ENCODE data around the gene KLRF1.

The KLRF1 gene

DNA sequence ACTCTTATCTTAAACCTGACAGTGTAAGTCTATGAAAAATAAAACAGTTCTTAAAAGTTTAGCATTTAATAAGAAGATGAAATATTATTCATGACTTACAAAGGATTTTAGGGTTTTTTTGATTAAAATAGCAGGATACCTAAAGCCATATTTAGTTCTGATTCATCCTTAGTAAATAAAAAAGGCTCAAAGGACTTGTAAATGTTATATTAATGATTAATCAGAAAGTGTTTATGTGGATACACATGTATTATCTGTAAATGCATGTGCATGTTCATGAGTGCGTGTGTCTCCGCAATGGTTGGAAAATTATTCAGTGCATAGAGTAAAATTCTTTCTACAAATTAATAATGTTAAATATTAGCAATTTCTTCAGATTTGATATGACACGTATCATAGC lies 4.4 kb downstream of the KLRF1 start:
- DNase-seq (ENCODE audit: extremely low spot score), result no peak
- CTCF ChIA-PET, result no interaction called here
- TF ChIP-seq L3MBTL2 (conservative IDR thresholded peaks at IDR 0.05), result no peak
- no peak for TF ChIP-seq NFRKB (IDR thresholded peaks at IDR 0.05)
- TF ChIP-seq FOXA1 (IDR thresholded peaks at IDR 0.05), result no peak
- no peak for TF ChIP-seq ELF4 (IDR thresholded peaks at IDR 0.05)
- TF ChIP-seq TARDBP (IDR thresholded peaks at IDR 0.05), result no peak
- POLR2A ChIA-PET, result no interaction called here

DNA sequence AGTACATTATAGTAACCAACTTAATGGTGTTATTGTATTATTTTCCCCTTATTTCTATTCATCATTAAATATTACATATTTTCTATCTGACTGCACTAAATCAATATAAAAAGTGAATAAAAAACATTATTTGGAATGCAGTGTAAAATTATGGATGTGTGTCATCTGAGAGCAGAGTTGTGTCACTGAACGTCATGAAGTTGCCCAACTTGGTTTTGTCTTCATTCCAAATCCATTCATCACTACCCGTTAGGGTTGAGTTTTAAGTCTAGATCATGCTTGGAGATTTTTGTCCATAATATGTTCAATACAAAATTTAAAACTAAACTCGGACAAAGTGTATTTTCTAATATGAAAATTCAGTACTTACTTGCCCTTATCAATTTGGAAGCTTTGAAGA lies 16.1 kb downstream of the KLRF1 start:
- CTCF ChIA-PET, result no interaction called here
- POLR2A ChIA-PET, result no interaction called here
- DNase-seq (ENCODE audit: extremely low spot score), result no peak
- no peak for TF ChIP-seq L3MBTL2 (conservative IDR thresholded peaks at IDR 0.05)
- TF ChIP-seq ARNT (IDR thresholded peaks at IDR 0.05), result no peak
- TF ChIP-seq SUZ12 (IDR thresholded peaks at IDR 0.05), result no peak
- no peak for TF ChIP-seq FOXK2 (IDR thresholded peaks at IDR 0.05)
- TF ChIP-seq LEF1 (IDR thresholded peaks at IDR 0.05; ENCODE audit: borderline replicate concordance), result no peak
- TF ChIP-seq BHLHE40 (IDR thresholded peaks at IDR 0.05; ENCODE audit: borderline replicate concordance), result no peak
- TF ChIP-seq FOXA1 (IDR thresholded peaks at IDR 0.05), result no peak
- TF ChIP-seq CTBP1 (IDR thresholded peaks at IDR 0.05; ENCODE audit: borderline replicate concordance), result no peak

DNA sequence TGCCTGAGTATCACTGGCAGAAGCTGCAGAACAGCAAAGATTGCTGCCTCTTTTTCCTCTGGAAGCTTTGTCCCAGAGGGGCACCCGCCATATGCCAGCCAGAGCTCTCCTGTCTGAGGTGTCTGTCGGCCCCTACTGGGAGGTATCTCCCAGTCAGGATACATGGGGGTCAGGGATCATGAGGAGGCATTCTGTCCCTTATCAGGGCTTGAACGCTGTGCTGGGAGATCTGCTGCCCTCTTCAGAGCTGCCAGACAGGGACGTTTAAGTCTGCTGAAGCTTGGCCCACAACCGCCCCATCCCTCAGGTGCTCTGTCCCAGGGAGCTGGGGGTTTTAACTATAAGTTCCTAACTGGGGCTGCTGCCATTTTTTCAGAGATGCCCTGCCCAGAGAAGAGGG lies 21.6 kb downstream of the KLRF1 start:
- TF ChIP-seq ARNT (IDR thresholded peaks at IDR 0.05) (no peak), CTBP1 (IDR thresholded peaks at IDR 0.05; ENCODE audit: borderline replicate concordance) (no peak), SP1 (IDR thresholded peaks at IDR 0.05) (no peak), L3MBTL2 (conservative IDR thresholded peaks at IDR 0.05) (no peak), ELF4 (IDR thresholded peaks at IDR 0.05) (no peak), FOXM1 (IDR thresholded peaks at IDR 0.05; ENCODE audit: borderline replicate concordance) (no peak), TARDBP (IDR thresholded peaks at IDR 0.05) (no peak), NFRKB (IDR thresholded peaks at IDR 0.05) (no peak), BHLHE40 (IDR thresholded peaks at IDR 0.05; ENCODE audit: borderline replicate concordance) (no peak)
- ChIA-PET CTCF (no interaction called here), POLR2A (no interaction called here)
- DNase-seq (ENCODE audit: extremely low spot score), result no peak

DNA sequence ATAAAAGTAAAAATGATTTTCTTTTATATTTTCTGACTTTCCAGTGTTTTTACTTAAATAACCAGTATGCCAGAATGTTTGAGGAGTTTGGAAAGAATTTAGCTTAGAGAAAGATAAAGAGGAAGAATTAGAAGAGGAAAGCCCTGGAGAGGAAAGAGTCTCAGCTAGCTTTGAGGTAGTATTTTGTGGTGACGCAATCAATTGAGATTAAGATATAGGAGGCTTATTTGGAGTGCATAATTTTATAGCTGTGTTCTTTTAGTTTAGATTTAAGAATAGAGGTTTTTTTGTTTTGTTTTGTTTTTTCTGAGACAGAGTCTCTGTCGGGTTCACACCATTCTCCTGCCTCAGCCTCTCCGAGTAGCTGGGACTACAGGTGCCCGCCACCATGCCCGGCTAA lies 23.8 kb downstream of the KLRF1 start:
- no peak for TF ChIP-seq FOXA1 (IDR thresholded peaks at IDR 0.05)
- no peak for TF ChIP-seq ZNF384 (IDR thresholded peaks at IDR 0.05)
- TF ChIP-seq ARNT (IDR thresholded peaks at IDR 0.05), result no peak
- no peak for TF ChIP-seq CTBP1 (IDR thresholded peaks at IDR 0.05; ENCODE audit: borderline replicate concordance)
- TF ChIP-seq FOXM1 (IDR thresholded peaks at IDR 0.05; ENCODE audit: borderline replicate concordance), result no peak
- no peak for TF ChIP-seq FOXK2 (IDR thresholded peaks at IDR 0.05)
- TF ChIP-seq NFRKB (IDR thresholded peaks at IDR 0.05), result no peak
- TF ChIP-seq HDGF (IDR thresholded peaks at IDR 0.05; ENCODE audit: borderline replicate concordance), result no peak
- no peak for TF ChIP-seq ELF4 (IDR thresholded peaks at IDR 0.05)
- TF ChIP-seq L3MBTL2 (conservative IDR thresholded peaks at IDR 0.05), result no peak
- no peak for TF ChIP-seq LEF1 (IDR thresholded peaks at IDR 0.05; ENCODE audit: borderline replicate concordance)
- no peak for TF ChIP-seq SP1 (IDR thresholded peaks at IDR 0.05)
- TF ChIP-seq BHLHE40 (IDR thresholded peaks at IDR 0.05; ENCODE audit: borderline replicate concordance), result no peak
- TF ChIP-seq, protein P1, sequence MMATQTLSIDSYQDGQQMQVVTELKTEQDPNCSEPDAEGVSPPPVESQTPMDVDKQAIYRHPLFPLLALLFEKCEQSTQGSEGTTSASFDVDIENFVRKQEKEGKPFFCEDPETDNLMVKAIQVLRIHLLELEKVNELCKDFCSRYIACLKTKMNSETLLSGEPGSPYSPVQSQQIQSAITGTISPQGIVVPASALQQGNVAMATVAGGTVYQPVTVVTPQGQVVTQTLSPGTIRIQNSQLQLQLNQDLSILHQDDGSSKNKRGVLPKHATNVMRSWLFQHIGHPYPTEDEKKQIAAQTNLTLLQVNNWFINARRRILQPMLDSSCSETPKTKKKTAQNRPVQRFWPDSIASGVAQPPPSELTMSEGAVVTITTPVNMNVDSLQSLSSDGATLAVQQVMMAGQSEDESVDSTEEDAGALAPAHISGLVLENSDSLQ (IDR thresholded peaks at IDR 0.05), result no peak
- no peak for TF ChIP-seq SUZ12 (IDR thresholded peaks at IDR 0.05)
- no peak for TF ChIP-seq TARDBP (IDR thresholded peaks at IDR 0.05)
- ChIA-PET CTCF (no interaction called here), POLR2A (no interaction called here)
- no peak for DNase-seq (ENCODE audit: extremely low spot score)

DNA sequence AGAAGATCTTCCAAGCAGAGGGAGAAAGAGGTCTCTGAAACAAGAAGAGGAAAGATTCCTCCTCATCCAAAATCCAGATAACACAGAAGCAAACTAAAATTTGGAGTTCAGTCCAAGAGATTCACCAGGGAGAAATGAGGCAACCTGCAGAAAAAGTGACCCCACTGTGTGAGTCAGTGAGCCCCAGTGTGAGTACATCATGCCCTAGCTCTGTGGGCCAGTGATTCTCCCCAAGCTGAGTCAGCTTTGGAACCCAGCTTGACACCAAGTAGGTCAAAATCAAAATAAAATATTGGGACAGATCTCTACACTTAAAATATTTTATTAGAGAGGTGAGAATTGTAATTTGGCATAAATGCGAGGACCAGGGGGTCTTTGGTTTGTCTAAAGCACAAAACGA lies 24.6 kb downstream of the KLRF1 start:
- ChIA-PET POLR2A (no interaction called here), CTCF (no interaction called here)
- TF ChIP-seq HDGF (IDR thresholded peaks at IDR 0.05; ENCODE audit: borderline replicate concordance), result no peak
- no peak for TF ChIP-seq ARNT (IDR thresholded peaks at IDR 0.05)
- TF ChIP-seq BHLHE40 (IDR thresholded peaks at IDR 0.05; ENCODE audit: borderline replicate concordance), result no peak
- TF ChIP-seq, protein P1 (IDR thresholded peaks at IDR 0.05), result no peak
- no peak for DNase-seq (ENCODE audit: extremely low spot score)

DNA sequence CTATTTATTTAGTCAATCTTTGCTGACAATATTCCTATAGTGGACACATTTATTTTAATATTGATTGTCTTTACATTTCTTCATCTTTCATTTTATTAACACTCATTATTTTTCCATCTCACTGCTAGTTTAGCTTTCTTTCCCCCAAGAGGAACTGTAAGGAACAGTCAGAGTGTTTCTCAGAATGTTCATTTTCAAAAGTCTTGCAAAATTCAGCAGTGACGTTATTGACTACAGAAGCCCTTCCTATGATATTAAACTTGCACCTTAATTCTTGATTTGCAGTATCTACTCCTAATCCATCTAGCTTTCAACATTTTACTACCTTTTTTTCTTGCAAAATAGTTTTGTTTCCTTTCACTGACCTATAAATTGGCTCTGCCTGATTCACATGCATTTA lies 28.9 kb downstream of the KLRF1 start:
- CTCF ChIA-PET, result no interaction called here
- POLR2A ChIA-PET, result no interaction called here
- no peak for DNase-seq (ENCODE audit: extremely low spot score)
- TF ChIP-seq ZNF384 (IDR thresholded peaks at IDR 0.05), result no peak
- TF ChIP-seq ELF4 (IDR thresholded peaks at IDR 0.05), result no peak
- TF ChIP-seq ARNT (IDR thresholded peaks at IDR 0.05), result no peak
- no peak for TF ChIP-seq BHLHE40 (IDR thresholded peaks at IDR 0.05; ENCODE audit: borderline replicate concordance)
- no peak for TF ChIP-seq SUZ12 (IDR thresholded peaks at IDR 0.05)
- no peak for TF ChIP-seq NFRKB (IDR thresholded peaks at IDR 0.05)

DNA sequence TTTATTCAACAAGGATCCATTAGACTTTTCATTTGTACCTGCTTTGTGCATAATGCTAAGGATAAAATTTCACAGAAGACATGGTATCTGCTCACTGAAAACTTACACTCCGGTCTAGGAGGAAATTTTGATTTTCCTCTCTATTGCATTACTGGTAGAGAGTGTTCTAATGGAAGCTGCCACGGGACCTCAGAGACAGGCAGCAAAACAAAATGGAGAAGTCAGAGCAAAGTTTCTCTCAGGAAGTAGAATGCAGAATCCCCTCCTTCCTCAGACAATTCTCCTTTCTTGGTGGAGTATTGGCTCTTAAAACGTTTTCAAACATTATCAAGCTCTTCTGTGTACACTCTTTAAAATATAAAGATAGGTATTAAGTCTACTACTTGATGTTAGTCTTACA lies 29.6 kb downstream of the KLRF1 start:
- no peak for DNase-seq (ENCODE audit: extremely low spot score)
- POLR2A ChIA-PET, result no interaction called here
- CTCF ChIA-PET, result no interaction called here
- TF ChIP-seq LEF1 (IDR thresholded peaks at IDR 0.05; ENCODE audit: borderline replicate concordance), result no peak
- TF ChIP-seq CTBP1 (IDR thresholded peaks at IDR 0.05; ENCODE audit: borderline replicate concordance), result no peak
- no peak for TF ChIP-seq FOXM1 (IDR thresholded peaks at IDR 0.05; ENCODE audit: borderline replicate concordance)
- TF ChIP-seq ZNF384 (IDR thresholded peaks at IDR 0.05), result no peak
- TF ChIP-seq L3MBTL2 (conservative IDR thresholded peaks at IDR 0.05), result no peak
- no peak for TF ChIP-seq BHLHE40 (IDR thresholded peaks at IDR 0.05; ENCODE audit: borderline replicate concordance)
- TF ChIP-seq, protein P1 (IDR thresholded peaks at IDR 0.05), result no peak
- no peak for TF ChIP-seq ELF4 (IDR thresholded peaks at IDR 0.05)
- no peak for TF ChIP-seq TARDBP (IDR thresholded peaks at IDR 0.05)
- TF ChIP-seq FOXK2 (IDR thresholded peaks at IDR 0.05), result no peak
- no peak for TF ChIP-seq NFRKB (IDR thresholded peaks at IDR 0.05)
- no peak for TF ChIP-seq SP1 (IDR thresholded peaks at IDR 0.05)
- no peak for TF ChIP-seq HDGF (IDR thresholded peaks at IDR 0.05; ENCODE audit: borderline replicate concordance)

Measured in HEK293T (cell line).